OCI-LY3 (cell line): ENCODE measurements around the gene SLC14A1.

Experiments
- EZH2phosphoT487 ChIP-seq: fragments of 200-600 bp; shearing (Covaris generic); IDR thresholded peaks from 2 replicates; pipeline ENCODE4 v1.6.1; 2018; ENCODE audit warnings: antibody characterized with exemption, mixed run types, low read depth
- TF ChIP-seq, protein P1 (sequence below): fragments of 200-600, 300-600 bp; sonication (generic); IDR thresholded peaks from 2 replicates; pipeline ENCODE4 v1.5.1; 2014; ENCODE audit warnings: antibody characterized with exemption, low read length, low read depth

DNA sequence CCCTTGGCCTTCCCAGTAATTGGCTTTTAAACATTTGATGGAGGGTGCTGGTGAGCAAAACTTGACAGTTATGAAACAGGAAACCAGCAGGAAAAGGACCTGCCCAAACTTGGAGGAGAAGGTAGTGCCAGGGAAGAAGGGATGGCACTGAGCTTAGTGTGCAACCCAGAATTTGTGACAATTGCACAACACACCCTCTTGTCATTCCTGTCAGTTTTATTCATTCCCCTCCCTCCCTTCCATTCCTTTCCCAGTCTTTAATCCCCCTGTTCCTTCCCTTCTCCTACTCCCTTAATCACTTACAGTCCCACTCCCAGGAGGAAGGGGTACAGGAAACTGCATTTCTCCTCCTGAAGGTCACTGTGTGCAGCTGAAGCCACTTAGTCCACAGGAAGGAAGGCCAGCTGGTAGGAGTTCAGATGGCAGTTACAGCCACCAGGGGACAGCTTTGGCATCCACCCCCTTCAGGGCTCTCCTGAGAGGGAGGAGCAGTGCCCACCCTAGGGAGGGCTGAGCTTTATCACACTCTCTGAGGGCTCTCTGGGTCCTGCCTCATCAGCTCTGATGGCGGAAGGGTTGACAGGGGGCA lies 77.5 kb downstream of the SLC14A1 start:
- TF ChIP-seq, protein P1, sequence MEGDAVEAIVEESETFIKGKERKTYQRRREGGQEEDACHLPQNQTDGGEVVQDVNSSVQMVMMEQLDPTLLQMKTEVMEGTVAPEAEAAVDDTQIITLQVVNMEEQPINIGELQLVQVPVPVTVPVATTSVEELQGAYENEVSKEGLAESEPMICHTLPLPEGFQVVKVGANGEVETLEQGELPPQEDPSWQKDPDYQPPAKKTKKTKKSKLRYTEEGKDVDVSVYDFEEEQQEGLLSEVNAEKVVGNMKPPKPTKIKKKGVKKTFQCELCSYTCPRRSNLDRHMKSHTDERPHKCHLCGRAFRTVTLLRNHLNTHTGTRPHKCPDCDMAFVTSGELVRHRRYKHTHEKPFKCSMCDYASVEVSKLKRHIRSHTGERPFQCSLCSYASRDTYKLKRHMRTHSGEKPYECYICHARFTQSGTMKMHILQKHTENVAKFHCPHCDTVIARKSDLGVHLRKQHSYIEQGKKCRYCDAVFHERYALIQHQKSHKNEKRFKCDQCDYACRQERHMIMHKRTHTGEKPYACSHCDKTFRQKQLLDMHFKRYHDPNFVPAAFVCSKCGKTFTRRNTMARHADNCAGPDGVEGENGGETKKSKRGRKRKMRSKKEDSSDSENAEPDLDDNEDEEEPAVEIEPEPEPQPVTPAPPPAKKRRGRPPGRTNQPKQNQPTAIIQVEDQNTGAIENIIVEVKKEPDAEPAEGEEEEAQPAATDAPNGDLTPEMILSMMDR = no peak
- TF ChIP-seq EZH2phosphoT487 = no peak
